Measurements from ENCODE around the gene BTBD16. TPM values are rescaled to one million over a fixed set of nuclear protein-coding genes. Genes with fewer than 3 reads are reported as not detected.

Gene BTBD16
- total and polyA plus RNA-seq, 8 donors, result 0.10 to 2.1 (median 0.35) TPM; not detected in 2

- Histone ChIP-seq H3K4me1 (peaks cover 0 to under 1% of the 10 kb centered on the region in 2 donors), H3K27ac (no peak overlapping the region), H3K36me3 (no peaks in the 10 kb centered on the region), H3K27me3 (no peaks in the 10 kb centered on the region), H3K9me3 (no peaks in the 10 kb centered on the region), H3K4me3 (no peak overlapping the region)
- intact Hi-C loops (cut with DNase I), result no loop called here
- ATAC-seq (no peak), DNase-seq (no peak)
- no peak for TF ChIP-seq CTCF (IDR thresholded peaks at IDR 0.05)
Observed at GRCh38 chr10:122304054-122304579, 33.0 kb downstream of the BTBD16 start.

GRCh38 chr10:122306282-122306681 lies 35.2 kb downstream of the BTBD16 start:
- H3K36me3 ChIP-seq, result no peaks in the 10 kb centered on the region
- TF ChIP-seq CTCF (IDR thresholded peaks at IDR 0.05), result no peak
- no peaks in the 10 kb centered on the region for H3K27me3 ChIP-seq
- ATAC-seq (no peak), DNase-seq (no peak)
- no peaks in the 10 kb centered on the region for H3K4me1 ChIP-seq
- intact Hi-C loops (cut with DNase I), result no loop called here
- no peak overlapping the region for H3K27ac ChIP-seq
- H3K9me3 ChIP-seq, result no peaks in the 10 kb centered on the region
- H3K4me3 ChIP-seq, result no peak overlapping the region

GRCh38 chr10:122306744-122307143 lies 35.6 kb downstream of the BTBD16 start:
- intact Hi-C loops (cut with DNase I), result no loop called here
- Histone ChIP-seq H3K36me3 (no peaks in the 10 kb centered on the region), H3K4me3 (no peak overlapping the region), H3K27me3 (no peaks in the 10 kb centered on the region), H3K9me3 (no peaks in the 10 kb centered on the region), H3K4me1 (no peaks in the 10 kb centered on the region), H3K27ac (no peak overlapping the region)
- ATAC-seq (no peak), DNase-seq (no peak)
- no peak for TF ChIP-seq CTCF (IDR thresholded peaks at IDR 0.05)

- no peaks in the 10 kb centered on the region for H3K36me3 ChIP-seq
- H3K9me3 ChIP-seq, result no peaks in the 10 kb centered on the region
- DNase-seq, result peak in 1 of 4 donors; percentile 79
- no peaks in the 10 kb centered on the region for H3K4me1 ChIP-seq
- peak overlapping the region; percentile 34 to 78 for H3K27ac ChIP-seq
- no peak overlapping the region for H3K4me3 ChIP-seq
- H3K27me3 ChIP-seq, result no peaks in the 10 kb centered on the region
- no peak for TF ChIP-seq CTCF (IDR thresholded peaks at IDR 0.05)
- intact Hi-C loops (cut with DNase I), result no loop called here
- ATAC-seq, result peak; percentile 81
Observed at GRCh38 chr10:122307669-122308416, 36.7 kb downstream of the BTBD16 start.

- Histone ChIP-seq H3K9me3 (no peaks in the 10 kb centered on the region), H3K27ac (peak overlapping the region; percentile 34 to 78), H3K4me3 (no peak overlapping the region), H3K4me1 (no peaks in the 10 kb centered on the region), H3K27me3 (no peaks in the 10 kb centered on the region), H3K36me3 (no peaks in the 10 kb centered on the region)
- DNase-seq (no peak), ATAC-seq (peak; percentile 14)
- TF ChIP-seq CTCF (IDR thresholded peaks at IDR 0.05), result no peak
- intact Hi-C loops (cut with DNase I), result no loop called here
Observed at GRCh38 chr10:122308417-122309141, 37.5 kb downstream of the BTBD16 start.

Data from left lung (tissue), 10 donors.